GM12864 (cell line): ENCODE results near the gene PIWIL4.
A peak's percentile ranks its signal among the peaks of the same experiment; 100 is the strongest.
"Not testable (repeated sequence)": the region's sequence is repeated elsewhere in the genome, so short reads cannot be mapped to it uniquely, and the experiment has no call there.

ENCODE experiments used
- DNase-seq: peaks from one replicate; pipeline ENCODE4 v3.0.0-alpha.2; 2011; ENCODE audit warnings: low read depth
- H3K4me3 ChIP-seq: 2 replicates; pipeline ENCODE4 v1.5.1; 2011; ENCODE audit warnings: mild to moderate bottlenecking, low read depth, low read length, control low read depth
- TF ChIP-seq, protein P1 (sequence below): IDR thresholded peaks from 2 replicates; pipeline ENCODE4 v1.5.1; 2011; ENCODE audit warnings: low read depth, mild to moderate bottlenecking, moderate library complexity, low read length, control low read depth, inconsistent platforms; ENCODE audit errors: missing control alignments

The PIWIL4 gene

DNA sequence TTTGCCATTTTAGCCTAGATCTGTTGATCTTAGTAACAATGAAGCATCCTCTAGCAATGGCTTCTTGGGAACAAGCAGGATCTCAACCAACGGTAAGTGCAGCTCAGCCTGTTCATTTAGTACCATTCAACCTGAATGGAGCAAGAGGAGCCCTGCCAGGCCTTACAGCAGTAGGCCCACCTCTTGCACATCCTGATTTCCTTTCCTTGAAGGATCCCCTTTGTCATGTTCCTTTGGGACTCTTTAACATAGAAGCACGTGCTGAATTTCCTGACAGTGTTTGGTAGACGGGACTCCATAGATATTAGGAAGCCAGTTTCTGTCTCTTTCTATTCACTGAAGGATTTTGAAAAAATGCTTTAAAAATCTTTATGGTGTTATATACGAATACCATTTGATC is 1.5 kb downstream of the PIWIL4 start:
- no peak overlapping the region for H3K4me3 ChIP-seq
- DNase-seq = no peak
- TF ChIP-seq, protein P1, sequence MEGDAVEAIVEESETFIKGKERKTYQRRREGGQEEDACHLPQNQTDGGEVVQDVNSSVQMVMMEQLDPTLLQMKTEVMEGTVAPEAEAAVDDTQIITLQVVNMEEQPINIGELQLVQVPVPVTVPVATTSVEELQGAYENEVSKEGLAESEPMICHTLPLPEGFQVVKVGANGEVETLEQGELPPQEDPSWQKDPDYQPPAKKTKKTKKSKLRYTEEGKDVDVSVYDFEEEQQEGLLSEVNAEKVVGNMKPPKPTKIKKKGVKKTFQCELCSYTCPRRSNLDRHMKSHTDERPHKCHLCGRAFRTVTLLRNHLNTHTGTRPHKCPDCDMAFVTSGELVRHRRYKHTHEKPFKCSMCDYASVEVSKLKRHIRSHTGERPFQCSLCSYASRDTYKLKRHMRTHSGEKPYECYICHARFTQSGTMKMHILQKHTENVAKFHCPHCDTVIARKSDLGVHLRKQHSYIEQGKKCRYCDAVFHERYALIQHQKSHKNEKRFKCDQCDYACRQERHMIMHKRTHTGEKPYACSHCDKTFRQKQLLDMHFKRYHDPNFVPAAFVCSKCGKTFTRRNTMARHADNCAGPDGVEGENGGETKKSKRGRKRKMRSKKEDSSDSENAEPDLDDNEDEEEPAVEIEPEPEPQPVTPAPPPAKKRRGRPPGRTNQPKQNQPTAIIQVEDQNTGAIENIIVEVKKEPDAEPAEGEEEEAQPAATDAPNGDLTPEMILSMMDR = no peak

DNA sequence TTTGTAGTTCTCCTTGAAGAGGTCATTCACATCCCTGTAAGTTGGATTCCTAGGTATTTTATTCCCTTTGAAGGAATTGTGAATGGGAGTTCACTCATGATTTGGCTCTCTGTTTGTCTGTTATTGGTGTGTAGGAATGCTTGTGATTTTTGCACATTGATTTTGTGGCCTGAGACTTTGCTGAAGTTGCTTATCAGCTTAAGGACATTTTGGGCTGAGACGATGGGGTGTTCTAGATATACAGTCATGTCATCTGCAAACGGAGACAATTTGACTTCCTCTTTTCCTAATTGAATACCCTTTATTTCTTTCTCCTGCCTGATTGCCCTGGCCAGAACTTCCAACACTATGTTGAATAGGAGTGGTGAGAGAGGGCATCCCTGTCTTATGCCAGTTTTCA is 5.8 kb downstream of the PIWIL4 start:
- DNase-seq, H3K4me3 ChIP-seq: not testable (repeated sequence)

DNA sequence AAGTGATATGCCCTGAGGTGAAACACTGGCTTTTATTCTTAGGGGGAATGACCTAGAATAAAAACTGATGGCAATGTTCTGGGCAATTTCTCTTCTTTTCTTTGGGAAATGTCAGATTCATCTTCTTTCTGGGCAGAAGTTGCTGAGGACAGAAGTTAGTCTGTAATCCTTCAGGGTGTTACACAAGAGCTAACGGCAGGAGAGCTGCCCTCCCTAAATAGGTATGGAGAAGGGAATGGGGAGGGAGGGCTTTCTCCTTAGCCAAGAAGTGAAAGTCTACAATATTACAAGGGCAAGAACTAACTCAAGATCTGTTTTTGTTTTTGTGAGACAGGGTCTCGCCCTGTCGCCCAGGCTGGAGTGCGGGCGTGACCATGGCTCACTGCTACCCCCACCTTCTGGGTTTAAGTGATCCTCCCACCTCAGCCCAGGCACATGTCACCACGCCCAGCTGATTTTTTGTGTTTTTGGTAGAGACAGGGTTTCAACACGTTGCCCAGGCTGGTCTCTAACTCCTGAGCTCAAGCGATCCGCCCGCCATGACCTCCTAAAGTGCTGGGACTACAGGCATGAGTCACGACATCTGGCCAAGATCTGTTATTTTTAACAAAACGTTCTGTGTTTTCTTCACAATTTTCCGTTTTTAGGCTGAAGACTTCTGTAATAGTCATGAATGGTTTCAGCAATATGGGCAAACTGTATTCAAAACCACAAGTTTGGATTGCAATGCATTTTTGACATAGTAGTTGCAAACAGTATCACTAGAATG is 7.2 kb downstream of the PIWIL4 start:
- TF ChIP-seq, protein P1 = no peak
- no peak for DNase-seq
- no peak overlapping the region for H3K4me3 ChIP-seq

DNA sequence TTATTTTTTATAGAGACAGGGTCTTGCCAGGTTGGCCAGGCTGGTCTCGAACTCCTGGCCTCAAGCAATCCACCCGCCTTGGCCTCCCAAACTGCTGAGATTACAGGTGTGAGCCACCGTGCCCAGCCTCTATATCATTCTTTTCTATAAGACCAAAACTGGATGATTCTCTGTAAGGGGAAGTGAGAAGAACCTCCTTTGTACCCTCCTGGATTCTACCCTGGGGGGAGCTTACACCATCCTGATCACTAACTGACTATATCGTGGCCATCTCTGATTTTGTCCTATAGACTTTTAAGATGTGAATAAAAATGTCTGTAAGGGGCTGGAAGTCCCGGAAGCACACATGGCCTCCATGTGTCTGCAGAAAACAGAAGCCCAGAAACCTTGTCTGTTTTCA is 9.1 kb downstream of the PIWIL4 start:
- no peak overlapping the region for H3K4me3 ChIP-seq
- DNase-seq = no peak
- TF ChIP-seq, protein P1 = no peak

DNA sequence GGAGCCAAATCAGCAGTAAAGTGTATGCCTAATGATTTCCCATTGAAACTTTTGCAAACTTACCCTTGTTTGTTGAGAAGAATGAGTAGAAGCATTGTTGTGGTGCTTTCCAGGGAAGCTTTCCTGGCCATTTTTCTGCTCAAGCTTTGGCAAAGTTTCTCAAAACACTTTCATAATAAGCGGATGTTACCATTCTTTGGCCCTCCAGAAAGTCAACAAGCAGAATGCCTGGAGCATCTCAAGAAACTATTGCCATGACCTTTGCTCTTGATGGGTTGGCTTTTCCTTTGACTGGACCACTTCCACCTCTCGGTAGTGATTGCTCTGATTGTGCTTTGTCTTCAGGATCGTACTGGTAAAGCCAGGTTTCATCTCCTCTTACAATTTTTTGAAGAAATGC is 10.7 kb downstream of the PIWIL4 start:
- no peak overlapping the region for H3K4me3 ChIP-seq
- TF ChIP-seq, protein P1 = no peak
- no peak for DNase-seq

DNA sequence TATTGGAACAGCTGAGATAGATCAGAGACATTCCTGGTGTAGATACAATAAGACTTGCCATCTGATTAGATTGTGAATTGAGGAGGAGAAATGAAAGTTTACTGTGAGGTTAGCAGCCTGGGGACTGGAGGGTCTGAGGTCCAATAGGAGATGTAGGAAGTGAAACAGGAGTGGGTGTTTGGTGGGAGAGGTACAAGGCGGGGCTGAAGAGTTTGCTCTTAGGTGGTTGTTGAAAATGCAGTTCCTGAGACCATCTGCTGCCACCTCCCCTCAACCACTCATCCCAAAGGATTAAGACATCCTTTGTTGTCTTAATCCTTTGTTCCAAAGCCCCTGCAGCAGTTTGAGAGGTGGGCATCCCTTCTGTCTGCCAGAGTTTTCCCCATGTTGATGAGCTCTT is 14.8 kb downstream of the PIWIL4 start:
- TF ChIP-seq, protein P1 = no peak
- no peak for DNase-seq
- no peak overlapping the region for H3K4me3 ChIP-seq

DNA sequence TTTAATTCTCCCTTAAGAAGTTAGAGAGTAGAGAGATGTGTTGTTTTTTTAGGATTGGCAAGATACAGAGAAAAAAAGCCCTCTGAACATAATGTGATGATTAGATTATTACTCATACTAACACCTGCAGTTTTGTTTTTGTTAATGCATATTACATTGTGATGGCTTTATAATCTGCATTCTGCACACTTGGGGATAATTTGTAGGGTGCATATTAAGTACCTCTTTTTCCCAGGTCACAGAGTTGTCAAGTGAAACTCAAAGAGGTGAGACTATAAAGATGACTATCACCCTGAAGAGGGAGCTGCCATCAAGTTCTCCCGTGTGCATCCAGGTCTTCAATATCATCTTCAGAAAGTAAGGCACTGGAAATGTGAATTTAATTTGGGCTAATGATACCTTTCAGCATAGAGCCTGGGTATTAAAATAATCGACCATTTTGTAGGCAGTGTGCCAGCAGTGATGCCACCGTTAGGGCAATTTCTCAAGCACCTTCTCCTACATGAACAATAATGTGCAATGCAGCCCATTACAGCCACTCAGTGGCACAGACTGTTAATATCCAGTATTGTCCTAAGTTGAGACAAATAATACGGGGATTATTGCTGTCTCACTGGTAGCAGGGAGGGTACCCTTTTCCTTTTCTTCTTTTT is 16.2 kb downstream of the PIWIL4 start:
- peak overlapping the region; percentile 2; the same call in 1 of the 2 replicates for H3K4me3 ChIP-seq
- DNase-seq = no peak

More for the DNA sequence above, 16.2 kb downstream of the PIWIL4 start:
- TF ChIP-seq, protein P1 = no peak
